GM12892 (cell line): Measurements from ENCODE around the gene LCE1C.

ENCODE experiments used
- POLR2A ChIP-seq: IDR thresholded peaks from 2 replicates; pipeline ENCODE4 v1.6.1; 2011; ENCODE audit warnings: low read depth, low read length, control low read depth
- POLR2AphosphoS5 ChIP-seq: IDR thresholded peaks from 2 replicates; pipeline ENCODE4 v1.6.1; 2011; ENCODE audit warnings: low read depth, low read length, control low read depth
- TAF1 ChIP-seq: IDR thresholded peaks from 2 replicates; pipeline ENCODE4 v1.6.1; 2011; ENCODE audit warnings: low read depth, mild to moderate bottlenecking, control low read depth, low read length, borderline replicate concordance

DNA sequence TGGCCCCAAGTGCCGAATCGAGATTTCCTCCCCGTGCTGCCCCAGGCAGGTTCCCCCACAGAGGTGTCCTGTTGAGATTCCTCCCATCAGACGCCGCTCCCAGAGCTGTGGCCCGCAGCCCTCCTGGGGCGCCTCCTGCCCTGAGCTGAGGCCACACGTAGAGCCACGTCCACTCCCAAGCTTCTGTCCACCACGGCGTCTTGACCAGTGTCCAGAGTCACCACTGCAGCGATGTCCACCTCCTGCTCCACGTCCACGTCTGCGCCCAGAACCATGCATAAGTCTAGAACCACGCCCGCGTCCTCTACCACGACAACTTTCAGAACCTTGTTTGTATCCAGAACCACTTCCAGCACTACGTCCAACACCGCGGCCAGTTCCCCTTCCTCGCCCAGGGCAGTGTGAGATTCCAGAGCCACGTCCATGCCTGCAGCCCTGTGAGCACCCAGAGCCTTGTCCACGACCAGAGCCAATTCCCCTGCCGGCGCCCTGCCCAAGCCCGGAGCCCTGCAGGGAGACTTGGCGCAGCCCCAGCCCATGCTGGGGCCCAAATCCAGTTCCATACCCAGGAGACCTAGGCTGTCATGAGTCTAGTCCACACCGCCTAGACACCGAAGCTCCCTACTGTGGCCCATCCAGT, 45.8 kb downstream of the LCE1C start:
- TF ChIP-seq POLR2A, result no peak
- TF ChIP-seq TAF1, result no peak
- TF ChIP-seq POLR2AphosphoS5, result no peak
